GM21360 (cell line): Measurements from ENCODE around the gene BAIAP2.

Source experiments
- ATAC-seq: cut with Tn5 transposase; IDR thresholded peaks from one replicate; pipeline ENCODE4 v1.9.1; 2021; ENCODE audit warnings: mild to moderate bottlenecking, moderate library complexity; ENCODE audit not compliant: unreplicated experiment

BAIAP2 gene

DNA sequence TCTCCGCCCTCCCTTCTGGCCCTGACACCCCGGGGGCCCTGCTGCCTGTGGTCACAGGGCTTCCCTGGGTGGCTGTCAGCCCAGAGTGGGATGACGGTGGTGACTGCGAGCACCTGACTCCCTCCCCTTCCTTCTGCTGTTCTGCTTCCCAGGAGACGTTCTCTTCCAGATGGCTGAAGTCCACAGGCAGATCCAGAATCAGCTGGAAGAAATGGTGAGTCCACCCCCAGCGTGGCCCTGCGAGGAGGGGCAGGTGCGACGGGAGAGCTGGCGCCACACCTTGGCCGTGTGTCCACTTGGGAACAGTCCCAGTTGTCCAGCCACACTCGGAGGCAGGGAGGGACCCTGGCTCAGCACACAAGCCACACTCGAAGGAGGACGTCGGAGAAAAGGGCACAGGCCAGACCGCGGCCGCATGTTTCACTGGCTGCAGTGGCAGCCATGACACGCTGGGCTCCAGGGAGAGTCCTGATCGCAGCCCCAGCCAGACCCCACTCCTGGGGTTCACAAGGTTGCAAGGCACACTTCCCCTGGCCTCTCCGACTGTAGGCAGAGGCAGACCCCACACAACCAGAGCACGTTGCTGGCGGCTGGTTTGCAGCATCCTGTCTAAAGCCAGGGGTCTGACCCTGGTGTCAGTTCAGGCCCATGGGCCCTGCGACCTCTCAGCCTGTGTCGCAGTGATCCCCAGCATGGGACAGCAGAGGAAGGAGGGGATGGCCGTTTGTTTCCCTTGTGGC is 49.9 kb downstream of the BAIAP2 start:
- ATAC-seq, result no peak

DNA sequence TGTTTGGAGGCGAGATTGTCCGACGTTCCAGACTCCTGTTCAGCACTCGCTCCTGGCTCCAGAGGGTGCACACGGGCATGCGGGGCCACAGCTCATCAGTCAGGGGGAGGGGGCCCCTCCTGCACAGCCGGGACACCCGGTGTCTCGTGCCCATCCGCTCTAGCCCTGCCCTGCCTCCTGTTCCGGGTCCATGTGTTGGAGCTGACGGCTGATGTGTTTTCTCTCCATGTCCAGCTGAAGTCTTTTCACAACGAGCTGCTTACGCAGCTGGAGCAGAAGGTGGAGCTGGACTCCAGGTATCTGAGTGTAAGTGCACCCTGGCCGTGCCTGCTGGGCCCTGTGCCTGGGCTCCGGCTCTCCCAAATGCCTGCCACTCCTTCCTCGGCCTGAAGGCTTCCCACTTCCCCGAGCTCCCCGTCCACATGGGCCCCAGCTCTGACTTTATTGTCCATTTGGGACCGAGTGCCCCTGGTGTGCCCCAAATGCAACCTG is 50.5 kb downstream of the BAIAP2 start:
- ATAC-seq, result no peak

DNA sequence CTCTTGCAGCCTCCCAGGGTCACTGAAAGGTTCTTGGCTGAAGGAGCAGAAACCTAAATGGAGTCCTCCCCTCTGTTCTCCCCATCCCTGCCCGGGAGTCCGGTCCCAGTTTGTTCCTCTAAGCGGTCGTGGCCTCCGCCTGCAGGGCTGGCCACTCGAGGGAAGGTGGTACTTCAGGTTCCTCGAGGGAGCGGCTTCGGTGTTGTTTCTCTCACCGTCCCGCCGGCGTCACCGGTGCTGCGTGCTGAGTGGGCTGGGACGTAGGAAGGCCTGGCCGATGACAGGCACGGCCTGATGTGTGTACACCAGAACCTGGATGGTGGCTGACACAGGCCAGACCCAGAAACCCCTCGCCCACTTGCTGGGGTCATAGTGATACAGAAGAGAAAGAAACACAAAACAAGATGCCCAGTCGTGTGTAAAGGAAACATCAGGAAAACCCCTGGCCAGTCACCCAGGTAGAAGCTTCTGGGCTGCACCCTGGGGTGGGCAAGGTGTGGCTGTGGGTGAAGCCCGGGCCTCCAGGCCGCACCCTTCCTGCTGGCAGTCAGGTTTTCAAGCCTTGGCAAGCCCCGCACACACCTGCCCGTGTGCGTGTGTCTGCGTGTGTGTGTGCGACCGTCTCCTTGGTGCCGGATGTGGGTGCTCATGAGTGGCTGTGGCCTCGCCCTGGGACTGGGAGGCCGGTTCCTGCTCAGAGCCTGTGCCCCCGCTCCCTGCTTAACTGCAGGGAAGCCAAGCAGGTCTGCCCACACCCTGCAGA is 52.0 kb downstream of the BAIAP2 start:
- ATAC-seq, result no peak

DNA sequence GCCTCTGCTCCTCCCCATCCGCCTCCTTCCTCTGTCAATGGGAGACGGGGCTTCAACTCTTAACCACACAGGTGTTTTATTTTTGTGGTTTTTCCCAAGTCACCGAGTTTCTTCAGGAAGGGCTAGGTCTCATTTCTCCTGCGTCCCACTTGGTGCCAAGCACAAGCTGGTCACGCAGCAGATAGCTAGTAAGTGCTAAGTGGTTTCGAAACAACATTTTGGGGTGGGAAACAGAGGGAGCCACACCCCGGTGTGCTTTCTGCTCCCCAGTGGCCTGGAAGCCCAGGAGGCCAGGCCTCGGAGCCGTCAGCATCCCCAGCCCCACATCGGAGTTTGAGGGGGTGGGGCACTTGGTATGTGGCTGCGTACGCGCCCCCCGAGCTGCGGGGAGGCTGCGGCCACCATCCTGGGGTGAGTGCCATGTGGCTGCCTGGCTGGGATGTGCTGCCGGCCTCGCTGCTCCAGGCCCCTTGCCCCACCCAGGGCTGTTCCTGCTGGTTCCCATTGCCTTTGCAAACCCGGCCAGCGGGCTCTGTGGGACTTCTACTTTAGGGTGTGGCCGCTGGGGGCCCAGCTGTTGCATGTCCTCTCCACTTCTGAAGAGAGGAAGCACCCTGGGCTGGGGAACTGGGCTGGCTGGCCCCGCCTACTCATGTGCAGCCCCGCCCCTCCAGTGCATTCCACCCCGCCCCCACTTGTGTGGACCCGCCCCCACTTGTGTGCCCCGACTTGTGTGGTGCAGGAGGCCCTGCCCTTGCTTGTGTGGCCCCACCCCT is 55.6 kb downstream of the BAIAP2 start:
- ATAC-seq, result no peak

DNA sequence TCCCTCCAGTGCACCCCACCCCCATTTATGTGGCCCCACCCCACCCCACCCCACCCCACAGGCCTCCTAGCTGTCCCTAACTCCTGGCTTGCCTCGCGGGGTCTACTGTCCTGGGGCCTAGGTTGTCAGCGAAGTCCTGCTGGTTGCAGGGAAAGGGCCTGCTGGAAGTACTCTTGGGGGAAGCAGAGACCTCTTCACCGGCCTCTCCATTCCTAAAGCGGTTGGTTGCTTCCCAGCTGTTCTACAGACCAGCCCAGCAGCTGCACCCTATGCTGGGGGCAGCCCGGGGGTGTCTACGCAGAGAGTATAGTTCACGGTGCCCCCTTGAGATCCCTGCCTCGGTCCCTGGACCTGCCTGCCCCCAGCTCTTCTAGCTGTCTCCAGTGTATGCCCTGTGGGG is 56.2 kb downstream of the BAIAP2 start:
- ATAC-seq, result no peak

DNA sequence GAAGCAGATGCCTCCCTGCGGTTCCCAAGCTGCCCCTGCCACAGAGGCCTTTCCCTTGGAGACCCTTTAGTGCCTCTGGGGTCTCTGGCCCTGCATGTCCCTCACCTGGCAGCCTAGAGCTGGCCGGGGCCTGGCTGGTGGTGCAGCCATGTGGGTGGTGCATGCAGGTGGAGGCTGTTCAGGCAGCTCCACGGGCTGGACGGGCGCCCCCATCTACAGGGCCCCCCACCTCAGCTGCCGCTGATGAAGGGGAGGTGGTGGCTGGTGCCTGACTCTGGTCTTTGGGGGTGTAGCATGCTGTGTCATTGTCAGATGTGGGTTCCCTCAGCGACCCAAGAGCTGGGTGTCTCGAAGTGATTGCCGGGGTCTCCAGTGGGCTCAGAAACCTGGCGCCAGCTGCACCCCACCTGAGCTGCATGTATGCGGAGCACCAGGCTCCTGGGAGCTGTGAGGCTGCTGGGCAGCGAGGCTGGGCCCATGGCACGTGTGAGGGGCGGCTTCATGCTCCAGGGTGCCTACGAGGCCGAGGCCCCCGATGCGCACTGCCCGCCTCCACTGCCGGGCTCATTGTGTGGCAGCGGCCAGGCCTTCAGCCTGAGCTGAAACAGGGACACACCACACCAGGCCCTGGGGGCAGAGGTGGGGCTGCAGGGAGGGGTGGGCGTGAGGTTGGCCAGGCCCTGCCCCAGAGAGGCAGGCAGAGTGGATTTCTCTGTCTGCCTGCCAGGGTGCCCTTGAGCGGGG is 57.0 kb downstream of the BAIAP2 start:
- ATAC-seq, result no peak

DNA sequence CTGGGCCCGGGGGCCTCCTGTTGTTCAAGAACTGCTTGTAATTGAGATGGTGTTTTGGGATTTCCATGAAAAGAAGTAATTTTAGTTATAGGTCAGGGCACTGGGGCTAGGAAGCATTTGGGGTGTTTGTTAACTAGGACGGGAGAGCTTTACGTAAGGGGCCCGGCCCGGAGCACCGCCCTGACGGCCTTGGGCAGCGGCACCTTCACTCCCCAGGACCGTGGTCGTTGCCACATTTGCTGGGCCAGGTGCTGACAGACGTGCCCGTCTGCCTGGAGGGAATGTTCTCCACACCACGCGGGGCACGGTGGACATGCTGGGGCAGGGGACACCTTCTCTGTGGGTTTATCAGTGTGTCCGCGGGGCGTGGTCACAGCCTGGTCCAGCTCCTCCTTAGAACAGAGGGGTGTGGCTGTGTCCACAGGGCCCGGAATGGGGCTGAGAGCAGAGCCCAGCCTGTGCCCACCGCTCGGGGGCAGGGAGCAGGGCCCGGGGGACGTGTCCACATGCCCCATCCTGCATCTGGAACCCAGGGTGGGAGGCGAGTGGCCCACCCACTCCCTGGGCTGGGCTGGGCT is 57.7 kb downstream of the BAIAP2 start:
- no peak for ATAC-seq

DNA sequence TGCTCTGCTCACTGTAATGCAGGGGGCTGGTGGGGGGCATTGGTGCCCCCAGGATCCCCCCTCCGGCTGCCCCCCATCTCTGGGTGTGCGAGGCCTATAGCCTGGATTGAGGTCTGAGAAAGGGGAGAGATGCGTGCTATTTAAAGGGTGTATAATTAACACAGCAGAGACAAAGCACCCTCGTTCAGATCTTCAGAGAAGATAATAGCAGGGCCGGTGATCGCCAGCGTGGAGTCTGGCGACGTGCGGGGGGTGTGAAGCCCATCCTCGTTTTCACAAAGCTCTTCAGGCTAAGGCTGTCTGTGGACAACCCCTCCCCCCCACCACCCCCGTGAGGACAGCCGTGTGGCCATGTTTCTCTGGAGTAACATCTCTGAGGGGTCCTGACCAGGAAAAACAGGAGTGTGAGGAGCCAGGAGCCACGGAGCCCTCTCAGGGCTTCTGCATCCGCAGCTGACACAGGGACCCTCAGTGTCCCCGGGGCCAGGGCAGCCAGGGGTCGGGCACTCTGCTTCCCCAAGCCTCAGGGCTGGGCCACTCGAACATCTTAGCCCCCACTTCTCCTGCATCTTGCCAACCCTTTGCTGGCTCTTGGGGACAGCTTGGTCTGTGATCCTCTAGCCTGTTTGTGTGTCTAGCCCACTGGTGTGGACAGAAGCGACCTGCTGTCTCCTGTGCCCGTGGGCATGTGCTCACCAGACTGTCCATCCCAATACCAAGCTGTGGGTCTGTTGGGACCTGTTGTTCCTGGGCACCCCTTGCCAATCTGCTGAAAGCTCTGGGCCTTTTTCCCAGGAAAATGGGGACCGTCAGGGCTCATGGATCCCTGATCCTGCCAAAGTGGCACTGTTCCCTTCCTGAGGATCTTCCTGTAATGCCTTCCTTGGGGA is 58.9 kb downstream of the BAIAP2 start:
- ATAC-seq, result no peak

DNA sequence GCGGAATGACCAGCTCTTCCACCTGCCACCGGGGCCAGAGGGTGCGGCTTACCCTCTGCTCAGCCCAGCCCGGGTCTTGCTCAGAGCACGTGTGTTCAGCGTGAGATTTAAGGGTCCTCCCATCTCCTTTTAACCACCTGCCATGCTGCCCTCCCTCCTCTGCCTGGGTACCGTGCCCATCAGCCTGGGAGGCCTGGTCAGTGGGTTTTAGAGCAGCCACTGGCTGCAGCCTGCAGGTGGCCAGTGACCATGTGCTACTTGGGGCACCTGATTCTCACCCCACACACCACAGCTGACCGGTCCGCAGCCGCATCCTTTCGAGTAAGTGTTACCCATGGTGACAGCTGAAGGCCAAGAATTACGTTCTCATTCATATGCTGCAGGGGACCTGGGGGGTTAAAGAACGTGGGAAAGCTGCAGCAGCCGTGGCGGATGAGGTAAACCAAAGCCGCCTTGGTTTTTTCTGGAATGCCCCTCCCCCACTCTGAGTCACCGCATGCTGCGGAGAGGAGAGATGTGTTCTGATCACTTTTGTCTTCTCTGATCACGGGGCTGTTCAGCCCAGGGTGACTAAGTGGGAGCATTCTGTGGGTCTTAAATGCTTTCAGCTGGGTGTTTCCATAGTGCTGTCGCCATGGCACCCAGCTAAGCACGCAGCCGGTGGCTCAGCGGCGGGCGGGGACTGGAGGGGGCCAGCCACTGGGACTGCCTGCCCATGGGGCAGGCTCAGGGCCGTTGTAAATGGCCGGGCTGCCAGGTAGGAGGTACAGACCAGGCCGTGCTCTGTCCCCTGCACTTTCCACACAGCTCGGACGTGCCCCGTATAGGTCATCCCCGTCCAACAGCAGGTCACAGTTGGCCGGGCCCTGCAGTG is 59.8 kb downstream of the BAIAP2 start:
- ATAC-seq, result no peak

DNA sequence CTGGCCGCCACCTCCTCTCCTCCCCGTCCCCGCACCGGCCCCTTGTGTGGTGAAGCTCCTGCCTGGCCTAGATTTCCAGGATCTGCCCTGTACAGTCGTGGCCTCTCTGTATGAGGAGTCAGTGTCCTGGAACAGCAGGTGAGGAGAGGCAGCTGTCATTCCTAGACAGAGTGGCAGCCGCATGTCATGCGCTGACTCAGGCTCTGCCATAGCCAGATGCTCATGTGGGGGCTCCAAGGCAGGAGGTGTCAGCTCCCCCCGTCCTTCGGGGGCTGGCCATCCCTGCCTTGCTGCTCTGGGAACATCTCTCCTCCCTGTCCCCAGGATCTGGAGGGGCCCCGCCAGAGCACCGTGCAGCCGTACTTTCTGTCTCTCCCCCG is 60.4 kb downstream of the BAIAP2 start:
- no peak for ATAC-seq

DNA sequence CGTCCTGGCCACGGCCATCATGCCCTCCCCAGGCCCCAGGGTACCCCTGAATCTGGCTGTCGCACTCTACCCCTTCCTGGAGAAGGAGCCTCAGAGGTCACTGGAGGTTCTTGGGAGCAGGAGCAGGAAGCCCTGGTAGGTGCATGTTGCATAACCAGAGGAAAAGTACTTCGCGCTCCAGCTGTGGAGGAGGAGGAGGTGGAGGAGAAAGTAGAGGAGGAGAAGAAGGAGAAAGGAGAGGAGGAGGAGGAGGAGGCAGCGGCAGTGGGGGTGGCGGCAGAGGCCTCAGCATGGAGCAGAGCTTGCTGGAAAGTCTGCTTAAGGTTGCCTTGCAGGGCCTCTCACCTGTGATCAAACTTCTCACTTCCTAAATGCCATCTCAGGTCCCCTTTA is 61.8 kb downstream of the BAIAP2 start:
- no peak for ATAC-seq

DNA sequence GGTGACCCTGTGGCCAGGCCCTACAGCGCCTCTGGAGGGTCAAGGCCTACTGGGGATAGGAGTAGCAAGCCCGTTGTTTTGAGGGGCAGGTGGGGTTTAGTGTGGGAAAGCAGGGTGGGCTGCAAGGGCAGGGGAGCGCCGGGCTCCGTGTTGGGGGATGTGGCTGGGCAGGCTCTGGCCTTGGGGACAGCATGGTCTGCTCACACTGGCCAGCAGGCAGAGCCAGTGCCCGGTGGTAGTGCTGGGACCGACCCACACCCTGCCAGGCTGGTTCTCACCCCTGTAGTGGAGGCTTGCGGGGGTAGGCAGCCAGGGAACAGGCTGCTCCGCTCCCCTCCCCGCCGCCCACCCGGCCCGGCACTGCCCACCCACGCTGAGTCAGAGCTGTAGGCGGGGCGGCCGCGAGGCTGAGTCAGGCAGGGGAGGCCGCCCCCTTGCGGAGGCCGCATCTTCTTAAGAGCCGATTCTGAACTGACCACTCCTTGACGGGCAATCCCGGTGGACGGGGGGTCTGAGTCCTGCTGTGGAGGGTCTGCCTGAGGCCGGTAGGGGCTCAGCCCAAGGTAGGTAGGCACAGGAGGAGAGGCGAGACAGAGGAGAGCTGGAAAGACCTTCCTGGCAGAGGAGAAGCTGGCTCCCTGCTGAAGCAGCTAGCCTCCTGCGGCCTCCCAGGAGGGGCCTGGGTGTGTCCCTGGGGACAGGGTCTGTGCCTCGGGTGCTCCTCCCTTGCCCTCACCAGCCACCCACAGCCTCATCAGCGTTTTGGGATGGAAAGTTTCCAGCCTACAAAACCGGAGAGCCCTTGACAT is 62.4 kb downstream of the BAIAP2 start:
- no peak for ATAC-seq

DNA sequence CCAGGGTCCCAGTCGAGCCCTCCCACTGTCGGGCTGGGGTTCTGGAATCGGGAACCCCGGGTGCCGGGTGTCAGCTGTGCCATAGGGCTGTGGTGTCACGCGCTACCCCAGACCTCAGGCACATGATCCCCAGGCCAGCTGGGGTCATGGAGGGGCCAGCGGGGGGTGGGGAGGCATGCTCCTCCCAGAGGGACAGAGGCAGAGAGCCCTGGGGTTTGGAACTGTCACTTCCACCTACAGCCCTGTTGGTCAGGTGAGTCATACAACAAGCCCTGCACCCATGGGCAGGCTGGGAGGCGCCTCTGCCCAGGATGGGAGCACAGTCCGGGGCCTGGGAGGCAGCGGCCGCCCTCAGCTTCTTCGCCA is 63.0 kb downstream of the BAIAP2 start:
- ATAC-seq, result no peak

DNA sequence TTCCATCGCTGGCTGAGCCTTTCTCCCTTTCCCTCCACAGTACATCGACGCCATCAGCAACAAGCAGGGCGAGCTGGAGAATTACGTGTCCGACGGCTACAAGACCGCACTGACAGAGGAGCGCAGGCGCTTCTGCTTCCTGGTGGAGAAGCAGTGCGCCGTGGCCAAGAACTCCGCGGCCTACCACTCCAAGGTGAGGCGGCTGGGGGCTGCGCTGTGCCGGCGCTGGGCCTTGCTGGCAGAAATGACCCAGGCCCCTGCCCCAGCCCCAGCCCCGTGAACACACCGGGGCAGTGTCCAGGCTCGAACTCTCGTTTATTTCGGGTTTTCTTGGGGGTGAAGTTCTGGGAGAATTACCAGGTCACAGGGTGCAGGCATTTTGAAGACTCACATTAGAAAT is 64.9 kb downstream of the BAIAP2 start:
- ATAC-seq, result no peak

DNA sequence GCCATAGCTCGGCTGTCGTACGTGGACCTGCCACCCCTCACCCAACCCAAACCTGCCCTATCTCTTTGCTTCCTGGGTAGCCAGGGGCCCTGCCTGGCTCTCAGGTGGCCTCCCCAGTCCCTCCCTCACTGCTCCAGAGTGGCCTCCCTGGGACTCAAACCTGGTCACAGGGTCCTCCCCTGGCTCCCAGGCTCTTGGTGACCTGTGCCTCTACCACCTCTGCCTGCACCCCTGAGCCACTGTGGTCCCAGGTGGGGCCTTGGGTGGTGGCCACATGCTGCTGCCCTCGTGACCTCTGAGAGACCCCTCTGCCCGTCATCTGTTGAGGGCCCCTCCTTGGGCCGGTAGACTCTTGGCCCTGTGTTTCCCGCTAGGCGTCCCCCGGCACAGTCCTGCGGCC is 65.7 kb downstream of the BAIAP2 start:
- no peak for ATAC-seq

DNA sequence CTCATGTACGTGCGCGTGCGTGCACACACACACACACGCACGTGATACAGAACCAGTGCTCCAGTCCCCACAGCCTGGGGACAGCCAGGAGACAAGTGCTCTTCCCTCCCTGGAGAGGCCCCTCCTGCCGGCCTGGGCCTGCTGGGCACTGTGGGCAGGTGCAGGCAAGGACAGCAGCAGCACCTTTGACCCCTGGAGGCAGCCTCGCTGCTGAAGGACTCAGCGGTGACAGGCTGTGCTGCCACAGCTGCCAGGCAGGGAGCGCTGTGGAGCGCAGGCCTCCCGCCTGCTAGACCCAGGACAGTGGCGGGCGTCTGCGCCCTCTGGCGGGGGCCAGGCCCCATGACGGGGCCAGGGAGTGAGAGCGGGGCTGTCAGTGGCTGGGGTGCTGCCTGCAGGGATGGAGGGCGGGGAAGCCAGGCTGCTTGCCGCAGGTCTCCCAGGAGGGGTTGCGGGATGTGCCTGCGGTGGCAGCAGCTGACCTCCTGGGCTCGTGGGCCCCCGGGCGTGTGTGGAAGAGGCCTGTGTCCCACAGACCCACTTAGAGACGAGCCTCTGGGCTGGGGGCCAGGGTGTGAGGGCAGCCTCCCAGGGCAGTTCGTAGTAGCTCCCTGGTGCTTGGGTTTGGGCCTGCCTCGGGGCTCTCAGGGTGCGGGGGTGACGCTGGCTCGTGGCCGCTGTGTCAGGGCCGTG is 66.8 kb downstream of the BAIAP2 start:
- ATAC-seq, result peak; percentile 71

DNA sequence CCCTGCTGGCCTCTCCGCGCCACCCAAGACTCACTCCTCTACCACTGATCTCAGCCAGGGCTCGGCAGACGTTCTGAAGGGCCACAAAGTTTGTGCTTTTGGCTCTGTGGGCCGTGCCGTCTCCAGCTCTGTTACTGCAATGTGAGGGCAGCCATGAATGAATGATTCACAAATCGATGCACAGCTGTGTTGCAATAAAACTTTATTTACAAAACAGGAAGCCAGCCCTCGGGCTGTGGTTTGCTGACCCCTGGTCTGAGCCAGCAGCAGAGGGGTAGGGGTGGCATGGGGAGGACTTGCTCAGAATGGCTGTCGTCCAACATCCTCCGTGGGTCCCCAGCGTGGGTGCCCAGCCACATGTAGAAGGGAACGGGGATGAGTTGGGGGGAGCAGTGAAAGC is 67.4 kb downstream of the BAIAP2 start:
- ATAC-seq, result no peak
